Type B pancreatic cell (in vitro differentiated cells): Measurements from ENCODE around the gene RIN3. TPM values are rescaled to one million over a fixed set of nuclear protein-coding genes. Genes with fewer than 3 reads are reported as not detected.
A peak's percentile ranks its signal among the peaks of the same experiment; 100 is the strongest.

Experiments used
- DNase-seq: peaks from one replicate; pipeline ENCODE4 v3.0.0; 2021; ENCODE audit warnings: mixed read lengths; ENCODE audit not compliant: unreplicated experiment; ENCODE audit errors: extremely low spot score
- H3K27ac Mint-ChIP-seq: 2 replicates; pipeline ENCODE4 v1.8.0; 2021; ENCODE audit warnings: mild to moderate bottlenecking, mixed read lengths
- H3K27me3 Mint-ChIP-seq: 2 replicates; pipeline ENCODE4 v1.8.0; 2021; ENCODE audit warnings: mixed read lengths
- H3K36me3 Mint-ChIP-seq: 2 replicates; pipeline ENCODE4 v1.8.0; 2021; ENCODE audit warnings: mixed read lengths
- H3K4me1 Mint-ChIP-seq: one replicate; pipeline ENCODE4 v1.8.0; 2021; ENCODE audit warnings: mixed read lengths; ENCODE audit not compliant: unreplicated experiment
- H3K4me3 Mint-ChIP-seq: 2 replicates; pipeline ENCODE4 v1.8.0; 2021; ENCODE audit warnings: mild to moderate bottlenecking, mixed read lengths
- H3K9me3 Mint-ChIP-seq: 2 replicates; pipeline ENCODE4 v1.8.0; 2021; ENCODE audit warnings: mixed read lengths
- total RNA-seq: library from RNA; stranded (reverse); gene quantifications from 2 replicates; pipeline ENCODE4 v1.2.1, GENCODE V29; 2021; ENCODE audit warnings: low replicate concordance
- TF ChIP-seq, protein P1 (sequence below): fragments of 200-600 bp; sonication (generic); conservative IDR thresholded peaks from 2 replicates; pipeline ENCODE4 v1.5.0; 2021; ENCODE audit warnings: antibody characterized with exemption, mild to moderate bottlenecking

RIN3 gene
- total RNA-seq, 1 donor from 2014 or later, result 12.9 TPM

DNA sequence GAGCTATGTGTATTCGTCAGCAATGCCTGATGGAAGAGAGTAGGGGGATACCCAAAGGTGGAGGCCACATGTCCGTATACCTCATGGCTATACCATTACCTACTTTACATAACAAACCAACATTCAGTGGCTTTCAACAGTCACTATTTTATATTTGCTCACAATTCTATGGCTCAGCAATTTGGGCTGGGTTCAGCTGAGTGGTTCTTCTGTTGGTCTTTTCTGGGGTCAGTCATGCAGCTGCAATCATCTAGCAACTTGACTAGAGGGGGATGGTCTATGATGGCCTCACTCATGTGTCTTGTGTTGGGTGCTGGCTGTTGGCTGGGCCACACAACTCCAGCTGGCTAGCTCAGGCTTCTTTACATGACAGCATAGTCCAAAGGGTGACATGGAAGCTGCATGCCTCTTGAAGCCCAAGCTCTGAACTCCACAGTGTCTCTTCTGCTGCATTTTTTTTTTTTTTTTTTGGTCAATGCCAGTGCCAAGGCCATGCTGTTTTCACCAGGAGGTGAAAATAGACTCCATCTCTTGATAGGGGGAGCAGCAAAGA, 53.7 kb downstream of the RIN3 start:
- DNase-seq, result no peak
- TF ChIP-seq, protein P1, sequence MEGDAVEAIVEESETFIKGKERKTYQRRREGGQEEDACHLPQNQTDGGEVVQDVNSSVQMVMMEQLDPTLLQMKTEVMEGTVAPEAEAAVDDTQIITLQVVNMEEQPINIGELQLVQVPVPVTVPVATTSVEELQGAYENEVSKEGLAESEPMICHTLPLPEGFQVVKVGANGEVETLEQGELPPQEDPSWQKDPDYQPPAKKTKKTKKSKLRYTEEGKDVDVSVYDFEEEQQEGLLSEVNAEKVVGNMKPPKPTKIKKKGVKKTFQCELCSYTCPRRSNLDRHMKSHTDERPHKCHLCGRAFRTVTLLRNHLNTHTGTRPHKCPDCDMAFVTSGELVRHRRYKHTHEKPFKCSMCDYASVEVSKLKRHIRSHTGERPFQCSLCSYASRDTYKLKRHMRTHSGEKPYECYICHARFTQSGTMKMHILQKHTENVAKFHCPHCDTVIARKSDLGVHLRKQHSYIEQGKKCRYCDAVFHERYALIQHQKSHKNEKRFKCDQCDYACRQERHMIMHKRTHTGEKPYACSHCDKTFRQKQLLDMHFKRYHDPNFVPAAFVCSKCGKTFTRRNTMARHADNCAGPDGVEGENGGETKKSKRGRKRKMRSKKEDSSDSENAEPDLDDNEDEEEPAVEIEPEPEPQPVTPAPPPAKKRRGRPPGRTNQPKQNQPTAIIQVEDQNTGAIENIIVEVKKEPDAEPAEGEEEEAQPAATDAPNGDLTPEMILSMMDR, result no peak
- peaks cover 13% of the 10 kb centered on the region for H3K36me3 Mint-ChIP-seq
- H3K27ac Mint-ChIP-seq, result no peak overlapping the region
- no peaks in the 10 kb centered on the region for H3K9me3 Mint-ChIP-seq
- no peaks in the 10 kb centered on the region for H3K27me3 Mint-ChIP-seq
- no peak overlapping the region for H3K4me3 Mint-ChIP-seq
- H3K4me1 Mint-ChIP-seq, result peaks cover 19% of the 10 kb centered on the region

DNA sequence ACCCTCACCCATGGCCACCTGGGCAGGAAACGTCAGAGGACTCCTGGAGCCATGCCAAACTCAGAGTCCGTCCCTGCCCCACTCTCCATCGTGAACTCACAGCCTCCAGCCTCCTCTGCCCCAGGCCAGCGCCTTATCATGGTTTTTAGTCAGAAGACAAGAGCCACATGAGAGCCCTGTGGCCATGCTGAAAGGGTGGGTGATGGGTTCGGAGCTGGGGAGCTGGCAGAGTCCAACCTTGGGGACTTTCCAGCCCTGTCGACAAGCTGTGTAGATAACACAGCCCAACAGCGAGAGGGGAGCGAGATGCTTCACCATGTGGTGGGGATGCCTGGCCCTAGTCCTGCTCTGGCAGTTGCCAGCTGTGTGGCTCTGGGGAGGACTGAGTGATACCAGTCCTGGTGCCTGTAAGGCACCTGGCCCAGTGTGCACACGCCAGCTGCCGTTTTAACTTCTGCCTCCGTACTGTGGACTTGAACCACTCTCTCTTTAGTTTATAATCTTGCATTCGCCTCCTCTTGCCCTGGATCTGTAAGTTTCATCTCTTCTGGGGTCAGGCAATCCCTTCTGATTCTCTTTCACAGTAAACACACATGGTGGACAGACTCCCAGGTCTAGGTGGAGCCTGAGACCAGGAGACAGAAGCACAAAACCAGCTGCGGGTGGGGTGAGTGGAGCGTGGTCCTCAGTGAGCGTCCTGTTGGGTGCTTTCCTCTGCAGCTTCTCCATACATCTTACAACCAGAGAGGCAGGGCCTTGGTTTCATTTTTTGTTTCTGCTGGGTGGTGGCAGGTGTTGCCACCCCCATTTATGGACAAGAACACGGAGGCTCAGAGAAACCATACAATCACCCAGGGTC, 55.3 kb downstream of the RIN3 start:
- Mint-ChIP-seq H3K9me3 (no peaks in the 10 kb centered on the region), H3K36me3 (peaks cover 13% of the 10 kb centered on the region), H3K27ac (no peak overlapping the region), H3K27me3 (no peaks in the 10 kb centered on the region), H3K4me1 (peaks cover 18% of the 10 kb centered on the region), H3K4me3 (no peak overlapping the region)
- DNase-seq, result no peak
- TF ChIP-seq, protein P1, result no peak

DNA sequence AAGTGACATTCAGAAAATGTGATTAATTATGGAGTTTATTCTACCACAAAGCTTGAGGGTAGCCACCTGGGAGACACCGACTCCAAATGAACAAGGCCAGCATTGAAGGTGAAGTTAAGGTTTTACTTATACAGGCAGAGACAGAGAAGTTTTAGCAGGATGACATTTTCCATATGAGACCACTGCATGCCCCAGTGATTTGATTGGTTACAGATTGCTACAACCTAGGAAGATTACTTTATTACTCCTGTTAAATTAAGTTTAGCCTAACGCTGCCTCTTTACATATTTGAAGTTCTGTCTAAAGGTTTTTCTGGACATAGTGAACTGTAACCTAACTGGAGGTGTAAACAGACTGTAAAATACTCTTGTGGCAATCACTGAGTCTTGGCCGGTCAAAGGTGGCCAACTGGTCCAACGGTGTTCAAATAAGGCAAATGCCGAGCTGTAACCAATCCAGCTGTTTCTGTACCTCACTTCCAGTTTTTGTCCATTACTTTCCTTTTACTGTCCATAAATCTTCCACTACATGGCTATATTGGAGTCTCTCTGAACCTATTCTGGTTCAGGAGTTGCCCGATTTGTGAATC, 57.2 kb downstream of the RIN3 start:
- Mint-ChIP-seq H3K4me3 (no peak overlapping the region), H3K9me3 (no peaks in the 10 kb centered on the region), H3K4me1 (peaks cover 4% of the 10 kb centered on the region), H3K36me3 (peaks cover 10% of the 10 kb centered on the region), H3K27me3 (no peaks in the 10 kb centered on the region), H3K27ac (peak overlapping the region; percentile 63)
- TF ChIP-seq, protein P1, result no peak
- DNase-seq, result no peak

GRCh38 chr14:92572050-92572449, 58.5 kb downstream of the RIN3 start:
- TF ChIP-seq, protein P1, result no peak
- peaks cover 8% of the 10 kb centered on the region for H3K36me3 Mint-ChIP-seq
- H3K4me3 Mint-ChIP-seq, result no peak overlapping the region
- H3K4me1 Mint-ChIP-seq, result peaks cover 4% of the 10 kb centered on the region
- no peak overlapping the region for H3K27ac Mint-ChIP-seq
- H3K9me3 Mint-ChIP-seq, result no peaks in the 10 kb centered on the region
- DNase-seq, result no peak
- no peaks in the 10 kb centered on the region for H3K27me3 Mint-ChIP-seq

GRCh38 chr14:92573761-92574498, 60.3 kb downstream of the RIN3 start:
- Mint-ChIP-seq H3K4me1 (peaks cover 4% of the 10 kb centered on the region), H3K27ac (no peak overlapping the region), H3K36me3 (no peaks in the 10 kb centered on the region), H3K27me3 (no peaks in the 10 kb centered on the region), H3K4me3 (no peak overlapping the region), H3K9me3 (no peaks in the 10 kb centered on the region)
- TF ChIP-seq, protein P1, result no peak
- no peak for DNase-seq
